Cardiac fibroblast (primary cell): ENCODE measurements around the gene OMG.
"Not testable (repeated sequence)": the region's sequence is repeated elsewhere in the genome, so short reads cannot be mapped to it uniquely, and the experiment has no call there.

Experiments used
- DNase-seq, 2 donors: peaks; one replicate each; pipeline versions ENCODE4 v3.0.0 to v3.0.0-alpha.2; 2010; ENCODE audit warnings: low read depth in 2 of 2
- H3K4me3 ChIP-seq, 2 donors: replicated peaks in 1 of 2; 1 replicate in 1 of 2; 2 replicates in 1 of 2; pipeline ENCODE4 v1.5.1; 2011; ENCODE audit warnings: low read depth in 2 of 2, low read length in 2 of 2, mild to moderate bottlenecking in 2 of 2, moderate library complexity in 1 of 2
- TF ChIP-seq, protein P1 (sequence below): IDR thresholded peaks from one replicate; pipeline ENCODE4 v1.5.1; 2011; ENCODE audit warnings: low read depth, mild to moderate bottlenecking, low read length, inconsistent platforms

Gene OMG

DNA sequence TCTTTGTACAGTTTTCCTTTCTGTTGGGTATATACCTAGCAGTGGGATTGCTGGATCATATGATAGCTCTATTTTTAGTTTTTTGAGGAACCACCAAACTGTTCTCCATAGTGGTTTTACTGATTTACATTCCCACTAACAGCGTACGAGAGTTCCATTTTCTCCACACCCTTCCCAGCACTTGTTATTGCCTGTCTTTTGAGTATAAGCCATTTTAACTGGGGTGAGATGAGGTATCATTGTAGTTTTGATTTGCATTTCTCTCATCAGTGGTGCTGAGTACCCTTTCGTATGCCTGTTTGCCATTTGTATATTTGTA lies 17.7 kb upstream of the OMG start:
- TF ChIP-seq, protein P1, sequence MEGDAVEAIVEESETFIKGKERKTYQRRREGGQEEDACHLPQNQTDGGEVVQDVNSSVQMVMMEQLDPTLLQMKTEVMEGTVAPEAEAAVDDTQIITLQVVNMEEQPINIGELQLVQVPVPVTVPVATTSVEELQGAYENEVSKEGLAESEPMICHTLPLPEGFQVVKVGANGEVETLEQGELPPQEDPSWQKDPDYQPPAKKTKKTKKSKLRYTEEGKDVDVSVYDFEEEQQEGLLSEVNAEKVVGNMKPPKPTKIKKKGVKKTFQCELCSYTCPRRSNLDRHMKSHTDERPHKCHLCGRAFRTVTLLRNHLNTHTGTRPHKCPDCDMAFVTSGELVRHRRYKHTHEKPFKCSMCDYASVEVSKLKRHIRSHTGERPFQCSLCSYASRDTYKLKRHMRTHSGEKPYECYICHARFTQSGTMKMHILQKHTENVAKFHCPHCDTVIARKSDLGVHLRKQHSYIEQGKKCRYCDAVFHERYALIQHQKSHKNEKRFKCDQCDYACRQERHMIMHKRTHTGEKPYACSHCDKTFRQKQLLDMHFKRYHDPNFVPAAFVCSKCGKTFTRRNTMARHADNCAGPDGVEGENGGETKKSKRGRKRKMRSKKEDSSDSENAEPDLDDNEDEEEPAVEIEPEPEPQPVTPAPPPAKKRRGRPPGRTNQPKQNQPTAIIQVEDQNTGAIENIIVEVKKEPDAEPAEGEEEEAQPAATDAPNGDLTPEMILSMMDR: no peak
- no peak for DNase-seq

DNA sequence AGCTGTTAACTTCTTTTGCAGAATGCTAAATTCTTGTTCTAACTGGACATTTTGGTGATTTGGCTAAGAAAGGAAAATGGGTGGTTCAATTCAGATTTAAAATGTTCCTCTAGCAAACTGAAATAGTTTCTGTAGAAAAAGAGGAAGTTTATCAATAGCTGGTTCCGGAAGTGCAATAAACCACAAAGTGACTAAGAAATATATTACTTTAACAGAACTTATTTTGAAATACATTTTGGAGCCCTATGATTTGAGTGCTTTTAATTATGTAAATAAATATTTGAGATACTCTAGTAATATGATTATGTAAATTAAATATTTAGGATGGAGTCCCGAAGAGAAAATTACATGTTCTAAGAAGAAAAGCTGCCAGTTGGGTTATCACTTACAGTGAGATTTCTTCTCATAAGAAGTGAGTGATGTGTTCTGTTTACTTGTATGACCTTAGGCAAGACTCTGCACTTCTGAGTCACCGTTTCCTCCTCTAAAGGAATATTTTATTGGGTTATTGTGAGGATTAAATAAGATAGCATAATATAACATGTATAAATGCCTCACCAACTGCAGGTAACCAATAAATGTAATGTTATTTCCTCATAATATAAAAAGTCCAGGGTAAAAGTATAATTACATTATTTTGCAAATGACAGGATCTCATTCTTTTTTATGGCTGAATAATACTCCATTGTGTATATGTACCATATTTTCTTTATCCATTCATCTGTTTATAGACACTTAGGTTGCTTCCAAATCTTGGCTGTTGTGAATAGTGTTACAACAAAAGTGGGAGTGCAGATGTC lies 17.1 kb upstream of the OMG start, which contains the start of gene EVI2B:
Gene EVI2B, minus strand, starts transcription at position 73 of the 800 bp plus-strand sequence. CDS start 8,445 bp downstream, outside the sequence.
- TF ChIP-seq, protein P1: no peak
- DNase-seq: peak; percentile 65 to 85
- H3K4me3 ChIP-seq: peak within 1 kb of the TSS; percentile 8 to 19

More for the DNA sequence above, 17.7 kb upstream of the OMG start:
- no peak overlapping the region for H3K4me3 ChIP-seq

DNA sequence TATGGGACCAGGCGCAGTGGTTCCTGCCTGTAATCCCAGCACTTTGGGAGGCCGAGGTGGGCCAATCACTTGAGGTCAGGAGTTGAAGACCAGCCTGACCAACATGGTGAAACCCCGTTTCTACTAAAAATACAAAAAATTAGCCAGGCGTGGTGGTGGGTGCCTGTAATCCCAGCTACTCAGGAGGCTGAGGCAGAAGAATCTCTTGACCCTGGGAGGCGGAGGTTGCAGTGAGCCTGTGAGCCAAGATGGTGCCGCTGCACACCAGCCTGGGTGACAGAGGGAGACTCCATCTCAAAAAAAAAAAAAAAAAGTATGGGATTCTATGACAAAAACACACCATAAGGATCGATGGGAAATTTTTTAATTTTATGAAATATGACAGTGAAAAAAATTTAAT lies 15.2 kb upstream of the OMG start:
- not testable (repeated sequence) for DNase-seq, H3K4me3 ChIP-seq

DNA sequence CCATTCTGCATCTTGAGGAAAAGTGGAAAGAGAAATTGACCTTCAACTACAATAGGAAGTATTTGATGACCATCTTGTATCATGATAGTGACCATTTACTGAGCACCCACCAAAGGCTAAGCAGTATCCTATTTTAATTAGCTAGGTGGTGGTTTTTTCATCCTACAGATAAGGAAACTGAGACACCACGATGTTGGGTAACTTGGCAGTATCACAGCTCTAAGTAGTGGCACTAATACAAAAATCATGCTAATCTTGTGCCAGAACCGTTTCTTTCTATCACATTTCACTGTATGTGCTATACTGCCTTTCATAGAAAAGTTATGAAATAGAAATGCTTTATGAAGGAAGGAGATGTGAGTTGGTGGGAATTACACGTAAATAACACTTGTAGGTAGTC lies 14.5 kb upstream of the OMG start:
- H3K4me3 ChIP-seq: no peak overlapping the region
- TF ChIP-seq, protein P1: no peak
- DNase-seq: no peak

DNA sequence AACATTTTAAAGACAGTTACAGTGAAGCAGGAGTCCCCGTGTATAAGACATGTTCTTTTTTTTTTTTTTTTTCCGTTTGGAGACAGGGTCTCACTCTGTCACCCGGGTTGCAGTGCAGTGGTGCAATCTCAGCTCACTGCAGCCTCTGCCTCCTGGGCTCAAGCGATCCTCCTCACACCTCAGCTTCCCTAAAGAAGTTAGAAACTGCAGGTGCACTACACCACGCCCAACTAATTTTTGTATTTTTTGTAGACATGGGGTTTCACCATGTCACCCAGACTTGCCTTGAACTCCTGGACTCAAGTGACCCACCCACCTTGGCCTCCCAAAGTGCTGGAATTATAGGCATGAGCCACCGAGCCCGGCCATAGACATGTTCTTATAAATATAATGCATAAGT lies 13.8 kb upstream of the OMG start:
- no peak overlapping the region for H3K4me3 ChIP-seq
- DNase-seq: no peak
- TF ChIP-seq, protein P1: no peak

DNA sequence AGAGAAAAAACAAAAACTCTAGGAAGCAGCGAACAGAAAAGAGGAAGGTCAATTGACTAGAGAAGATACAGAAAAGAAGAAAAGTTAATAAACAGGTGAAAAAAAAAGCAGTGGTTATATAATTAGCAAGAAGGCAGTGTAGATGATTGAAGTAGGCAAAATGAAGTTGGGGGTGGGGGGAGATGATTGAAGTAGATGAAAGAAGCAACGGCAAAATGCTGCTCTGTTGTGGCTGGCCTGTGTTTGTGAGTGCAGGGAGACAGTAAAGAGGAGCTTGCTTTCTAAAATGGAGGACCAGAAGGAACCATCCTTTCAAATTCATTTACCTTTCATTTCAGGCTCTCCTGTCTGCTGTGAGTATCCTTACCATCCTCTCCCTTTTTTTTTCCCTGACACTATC lies 13.2 kb upstream of the OMG start:
- no peak overlapping the region for H3K4me3 ChIP-seq
- no peak for DNase-seq
- TF ChIP-seq, protein P1: no peak

DNA sequence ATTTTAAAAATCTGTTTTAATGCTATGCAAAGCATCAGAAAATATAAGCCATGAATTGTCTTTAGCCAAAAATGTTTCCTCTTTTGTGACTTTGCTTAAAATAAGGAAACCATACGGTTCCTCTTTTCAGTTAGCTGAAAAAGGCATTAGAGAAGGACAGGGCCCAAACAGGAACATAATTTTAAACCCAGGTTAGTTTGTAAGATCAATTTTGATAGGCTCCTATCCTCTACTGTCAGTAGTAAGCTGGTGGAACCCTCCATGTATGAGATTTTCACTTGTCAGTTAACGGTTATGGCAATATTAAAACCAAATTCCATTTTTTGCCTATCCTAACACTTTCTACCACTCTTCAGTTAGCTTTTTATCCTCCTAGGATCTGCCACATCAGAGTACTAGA lies 12.5 kb upstream of the OMG start:
- no peak overlapping the region for H3K4me3 ChIP-seq
- DNase-seq: no peak
- TF ChIP-seq, protein P1: no peak
